GM12878 (cell line): Measurements from ENCODE around the gene ZAR1L. TPM values are rescaled to one million over a fixed set of nuclear protein-coding genes. Genes with fewer than 3 reads are reported as not detected.

Source experiments
- ATAC-seq: fragments of 200-7000 bp; cut with Tn5 transposase; 3 replicates; pipeline ENCODE4 v1.9.1; 2020; ENCODE audit warnings: mild to moderate bottlenecking, moderate library complexity
- BruUV-seq: library from RNA; stranded (reverse); fragments of 400-500 nt; replicated peaks from 2 replicates; lab custom pipeline; 2021; lab: Mats Ljungman, UMichigan
- CTCF ChIA-PET: fragments of 300-600 bp; sonication (Branson Sonifier 250); formaldehyde crosslinking; extraction: SDS; loops from one replicate; lab custom pipeline; 2021; ENCODE audit warnings: inconsistent platforms; lab: Yijun Ruan, JAX
- POLR2A ChIA-PET: fragments of 350-600 bp; formaldehyde crosslinking; extraction: SDS; loops from one replicate; lab custom pipeline; 2021; ENCODE audit warnings: inconsistent platforms; lab: Charles Lee
- RAD21 ChIA-PET: fragments of 300-600 bp; sonication (Branson Sonifier 250); formaldehyde crosslinking; loops from one replicate; lab custom pipeline; 2023; ENCODE audit warnings: antibody characterized with exemption; ENCODE audit not compliant: unreplicated experiment; lab: Charles Lee
- SMC1A ChIA-PET: fragments of 300-600 bp; sonication (Branson Sonifier 250); formaldehyde crosslinking; loops from one replicate; lab custom pipeline; 2023; ENCODE audit not compliant: unreplicated experiment, uncharacterized antibody; lab: Charles Lee
- DNase-seq: peaks from one replicate; pipeline ENCODE4 v3.0.0-alpha.2; 2011; ENCODE audit warnings: low read depth, low spot score
- FAIRE-seq: peaks from 3 replicates; lab custom pipeline; 2011; peaks lifted over from hg19 to GRCh38; lab: Jason Lieb, UNC
- H2AFZ ChIP-seq: 2 replicates; pipeline ENCODE4 v1.6.0; 2011; ENCODE audit warnings: low read depth, low read length, control low read depth; ENCODE audit not compliant: control insufficient read depth
- H3K27ac ChIP-seq: 2 replicates; pipeline ENCODE4 v1.5.1; 2011; ENCODE audit warnings: control low read depth; ENCODE audit not compliant: control insufficient read depth, insufficient read depth
- H3K27me3 ChIP-seq, 2 experiments: replicated peaks in 1 of 2; 2 replicates each; pipeline versions ENCODE4 v1.6.0 to v1.6.1; 2011; ENCODE audit warnings: low read length in 1 of 2; ENCODE audit not compliant: control insufficient read depth in 2 of 2, insufficient read depth in 2 of 2
- H3K36me3 ChIP-seq, 2 experiments: 2 replicates each; pipeline ENCODE4 v1.5.1; 2011; ENCODE audit warnings: low read length in 1 of 2; ENCODE audit not compliant: control insufficient read depth in 2 of 2, insufficient read depth in 2 of 2
- H3K4me1 ChIP-seq: 2 replicates; pipeline ENCODE4 v1.6.1; 2011; ENCODE audit warnings: mild to moderate bottlenecking, low read length, moderate library complexity, mixed read lengths; ENCODE audit not compliant: control insufficient read depth, insufficient read depth
- H3K4me2 ChIP-seq: 2 replicates; pipeline ENCODE4 v1.6.0; 2011; ENCODE audit warnings: control low read depth; ENCODE audit not compliant: control insufficient read depth, insufficient read depth
- H3K4me3 ChIP-seq: fragments of 200-600 bp; sonication (generic); 2 replicates; pipeline ENCODE4 v1.5.1; 2016
- H3K79me2 ChIP-seq: 2 replicates; pipeline ENCODE4 v1.6.0; 2011; ENCODE audit warnings: low read length; ENCODE audit not compliant: control insufficient read depth, insufficient read depth
- H3K9ac ChIP-seq: 2 replicates; pipeline ENCODE4 v1.8.0; 2011; ENCODE audit warnings: low read length, control low read depth, mixed read lengths; ENCODE audit not compliant: control insufficient read depth, insufficient read depth
- H3K9me3 ChIP-seq: replicated peaks from 3 replicates; pipeline ENCODE4 v1.5.1; 2011; ENCODE audit warnings: mild to moderate bottlenecking, low read length; ENCODE audit not compliant: control insufficient read depth, insufficient read depth
- H4K20me1 ChIP-seq: 2 replicates; pipeline ENCODE4 v1.6.0; 2011; ENCODE audit not compliant: control insufficient read depth, insufficient read depth
- BHLHE40 ChIP-seq, 2 experiments: fragments of 450-650 bp in 1 of 2; IDR thresholded peaks; 2 replicates each; pipeline ENCODE4 v1.6.1; 2011 to 2017; ENCODE audit warnings: low read depth in 2 of 2, borderline replicate concordance in 1 of 2, improper control_type of control experiment in 1 of 2, low read length in 1 of 2, mild to moderate bottlenecking in 1 of 2
- HCFC1 ChIP-seq: fragments of 150-350 bp; IDR thresholded peaks from 2 replicates; pipeline ENCODE4 v1.6.1; 2014; ENCODE audit warnings: low read length
- HDAC2 ChIP-seq: fragments of 200-600 bp; sonication (generic); IDR thresholded peaks from 2 replicates; pipeline ENCODE4 v1.6.1; 2017
- IKZF1 ChIP-seq: fragments of 450-650 bp; conservative IDR thresholded peaks from 2 replicates; pipeline ENCODE4 v1.6.1; 2017; ENCODE audit warnings: antibody characterized with exemption, mild to moderate bottlenecking
- MYC ChIP-seq: IDR thresholded peaks from 2 replicates; pipeline ENCODE4 v1.6.1; 2011; ENCODE audit warnings: mild to moderate bottlenecking, low read length, moderate library complexity, inconsistent platforms; ENCODE audit not compliant: insufficient read depth, insufficient replicate concordance, insufficient read length, severe bottlenecking
- POLR2AphosphoS2 ChIP-seq: IDR thresholded peaks from 2 replicates; pipeline ENCODE4 v1.6.1; 2011; ENCODE audit warnings: low read depth, mild to moderate bottlenecking, low read length, improper control_type of control experiment, moderate library complexity
- SUPT20H ChIP-seq: IDR thresholded peaks from 2 replicates; pipeline ENCODE4 v1.6.1; 2011; ENCODE audit warnings: low read depth, mild to moderate bottlenecking, low read length, moderate library complexity, borderline replicate concordance; ENCODE audit not compliant: control insufficient read depth
- ZNF622 ChIP-seq: fragments of 450-650 bp; IDR thresholded peaks from 2 replicates; pipeline ENCODE4 v1.6.1; 2017; ENCODE audit warnings: mild to moderate bottlenecking, inconsistent platforms
- WGBS: methylation state at CpG from one replicate; pipeline ENCODE4 v1.1.6; 2016; ENCODE audit warnings: low lambda C conversion rate; ENCODE audit not compliant: insufficient replicate concordance, insufficient coverage; ENCODE audit errors: missing lambda C conversion rate; 5-methylcytosine and 5-hydroxymethylcytosine counted together
- in situ Hi-C: fragments of 300-500 bp; cut with MboI; formaldehyde crosslinking; loops from 9 replicates; pipeline ENCODE4 v1.14.3; 2018; ENCODE audit warnings: mixed read lengths
- intact Hi-C: fragments of 100-400 bp; cut with micrococcal nuclease; formaldehyde crosslinking; loops from one replicate; pipeline ENCODE4 v1.14.2; 2022; ENCODE audit not compliant: unreplicated experiment
- polyA plus RNA-seq, 11 experiments: library from polyadenylated mRNA; depleted of rRNA in 4 of 11; unstranded in 6 of 11; stranded (reverse) in 5 of 11; fragments of >200 nt; fragmentation: Nextera tagmentation in 4 of 11; fragmentation: Illumina TruSeq in 1 of 11; extraction: Ambion mirVana in 4 of 11; extraction: Trizol in 1 of 11; gene quantifications; 1 replicate in 1 of 11; 2 replicates in 10 of 11; pipeline versions ENCODE4 v1.2.1 to v1.2.3, GENCODE V29; 2011 to 2016; ENCODE audit warnings: inconsistent platforms in 2 of 11, missing spikeins in 2 of 11, low read depth in 1 of 11
- total RNA-seq, 4 experiments: library from RNA; depleted of rRNA in 3 of 4; stranded (reverse); fragments of >200 nt in 3 of 4; fragmentation: Illumina TruSeq in 1 of 4; extraction: Trizol in 1 of 4; gene quantifications; 2 replicates each; pipeline versions ENCODE4 v1.2.1 to v1.2.3, GENCODE V29; 2013 to 2021
- TF ChIP-seq, protein P1 (sequence below): fragments of 450-650 bp; IDR thresholded peaks from 2 replicates; pipeline ENCODE4 v1.6.1; 2018; ENCODE audit warnings: borderline replicate concordance, mild to moderate bottlenecking; ENCODE audit not compliant: partially characterized antibody
- TF ChIP-seq, protein P2 (sequence below): fragments of 450-650 bp; IDR thresholded peaks from 2 replicates; pipeline ENCODE4 v1.6.1; 2017; ENCODE audit warnings: mild to moderate bottlenecking, moderate library complexity

The ZAR1L gene
- total and polyA plus RNA-seq, 10 of the 15 experiments (the other 5 are each of a cell fraction or from before 2014, with no cell fraction given) = 0.05 to 0.34 (median 0.17) TPM; not detected in 6

DNA sequence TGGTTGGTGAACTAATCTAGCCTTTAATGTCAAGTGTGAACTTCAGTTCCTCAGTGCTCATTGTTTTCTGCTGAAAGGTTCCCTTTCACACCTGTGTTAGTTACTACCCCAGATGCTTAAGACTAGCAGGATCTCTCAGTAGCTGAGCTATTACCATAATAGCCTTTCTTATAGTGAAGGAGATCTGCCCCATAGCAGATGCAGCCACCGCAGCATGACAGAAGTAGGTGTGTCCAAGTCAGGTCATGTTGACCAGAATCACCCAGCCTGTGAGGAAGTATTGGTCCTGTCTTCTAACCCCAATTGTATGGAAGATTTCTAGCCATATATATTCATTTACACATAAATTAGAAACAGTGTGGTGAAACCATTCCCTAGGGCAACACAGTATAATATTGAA, 37.3 kb downstream of the ZAR1L start:
- Histone ChIP-seq H3K4me2 (no peak overlapping the region), H3K27me3 (no peaks in the 10 kb centered on the region), H3K4me3 (no peak overlapping the region), H3K4me1 (no peaks in the 10 kb centered on the region), H3K9ac (no peak overlapping the region), H3K9me3 (no peaks in the 10 kb centered on the region), H3K79me2 (no peaks in the 10 kb centered on the region), H3K27ac (no peak overlapping the region), H4K20me1 (no peaks in the 10 kb centered on the region), H2AFZ (no peak overlapping the region), H3K36me3 (no peaks in the 10 kb centered on the region)
- intact Hi-C loops (no loop called here), in situ Hi-C loops (no loop called here)
- BruUV-seq = no TSS peak
- POLR2A ChIA-PET = no interaction called here
- ATAC-seq (no peak), FAIRE-seq (no peak), DNase-seq (no peak)
- TF ChIP-seq SUPT20H = no peak
- RAD21 ChIA-PET = no interaction called here
- CTCF ChIA-PET = interaction anchor here (4.0 kb wide), 1 partner anchor 11 kb away, joined by 21 read pairs; no protein-coding TSS in a partner anchor
- SMC1A ChIA-PET = interaction anchor here (2.0 kb wide), 1 partner anchor 31 kb away, joined by 6 read pairs; no protein-coding TSS in a partner anchor
- WGBS = 95% methylated on average over 1 of the region's 1 CpG

DNA sequence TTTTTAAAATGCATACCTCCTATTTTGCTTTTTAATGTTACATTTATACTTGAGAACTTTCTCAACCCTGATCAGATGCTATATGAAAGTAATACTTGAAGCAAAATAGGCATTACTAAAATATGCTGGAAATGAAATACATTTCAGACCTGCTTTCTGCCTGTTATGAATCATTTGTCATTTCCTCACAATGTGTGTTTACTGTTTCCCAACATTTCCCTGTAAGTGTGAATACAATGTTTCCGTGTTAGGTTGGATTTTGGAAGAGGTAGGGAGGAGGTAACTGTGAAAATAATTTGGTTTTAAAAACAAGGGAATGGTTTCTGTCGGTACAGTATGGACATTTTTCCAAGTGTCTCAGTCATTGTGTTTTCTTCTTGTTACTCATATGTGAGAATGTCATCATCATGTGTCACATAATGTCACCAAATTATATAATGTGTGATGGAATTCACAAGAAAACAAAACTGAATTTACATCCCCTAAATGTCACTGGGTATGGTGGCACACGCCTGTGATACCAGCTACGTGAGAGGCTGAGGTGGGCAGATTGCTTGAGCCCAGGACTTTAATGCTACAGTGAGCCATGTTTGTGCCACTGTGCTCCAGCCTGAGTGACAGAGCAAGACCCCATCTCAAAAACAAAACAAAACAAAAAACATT, 43.0 kb downstream of the ZAR1L start:
- intact Hi-C loops (no loop called here), in situ Hi-C loops (no loop called here)
- ChIA-PET CTCF (no interaction called here), SMC1A (no interaction called here), RAD21 (no interaction called here), POLR2A (no interaction called here)
- BruUV-seq = no TSS peak
- Histone ChIP-seq H3K4me1 (no peaks in the 10 kb centered on the region), H2AFZ (no peak overlapping the region), H3K4me3 (no peak overlapping the region), H3K79me2 (no peaks in the 10 kb centered on the region), H3K27ac (no peak overlapping the region), H4K20me1 (no peaks in the 10 kb centered on the region), H3K36me3 (no peaks in the 10 kb centered on the region), H3K27me3 (no peaks in the 10 kb centered on the region), H3K9me3 (no peaks in the 10 kb centered on the region), H3K9ac (no peak overlapping the region), H3K4me2 (no peak overlapping the region)
- WGBS = 40% methylated on average over 4 of the region's 4 CpGs
- FAIRE-seq = no peak
- no peak for ATAC-seq
- DNase-seq = no peak
- TF ChIP-seq IKZF1 = no peak
- TF ChIP-seq BHLHE40 (IDR thresholded peaks at IDR 0.05; ENCODE audit: borderline replicate concordance in 1 of 2, low read depth in 2 of 2, low read length in 1 of 2) = no peak
- no peak for TF ChIP-seq HCFC1
- TF ChIP-seq POLR2AphosphoS2 = no peak
- no peak for TF ChIP-seq ZNF622
- TF ChIP-seq, protein P1, sequence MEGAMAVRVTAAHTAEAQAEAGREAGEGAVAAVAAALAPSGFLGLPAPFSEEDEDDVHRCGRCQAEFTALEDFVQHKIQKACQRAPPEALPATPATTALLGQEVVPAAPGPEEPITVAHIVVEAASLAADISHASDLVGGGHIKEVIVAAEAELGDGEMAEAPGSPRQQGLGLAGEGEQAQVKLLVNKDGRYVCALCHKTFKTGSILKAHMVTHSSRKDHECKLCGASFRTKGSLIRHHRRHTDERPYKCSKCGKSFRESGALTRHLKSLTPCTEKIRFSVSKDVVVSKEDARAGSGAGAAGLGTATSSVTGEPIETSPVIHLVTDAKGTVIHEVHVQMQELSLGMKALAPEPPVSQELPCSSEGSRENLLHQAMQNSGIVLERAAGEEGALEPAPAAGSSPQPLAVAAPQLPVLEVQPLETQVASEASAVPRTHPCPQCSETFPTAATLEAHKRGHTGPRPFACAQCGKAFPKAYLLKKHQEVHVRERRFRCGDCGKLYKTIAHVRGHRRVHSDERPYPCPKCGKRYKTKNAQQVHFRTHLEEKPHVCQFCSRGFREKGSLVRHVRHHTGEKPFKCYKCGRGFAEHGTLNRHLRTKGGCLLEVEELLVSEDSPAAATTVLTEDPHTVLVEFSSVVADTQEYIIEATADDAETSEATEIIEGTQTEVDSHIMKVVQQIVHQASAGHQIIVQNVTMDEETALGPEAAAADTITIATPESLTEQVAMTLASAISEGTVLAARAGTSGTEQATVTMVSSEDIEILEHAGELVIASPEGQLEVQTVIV = no peak
- no peak for TF ChIP-seq HDAC2
- TF ChIP-seq MYC = no peak
- TF ChIP-seq, protein P2, sequence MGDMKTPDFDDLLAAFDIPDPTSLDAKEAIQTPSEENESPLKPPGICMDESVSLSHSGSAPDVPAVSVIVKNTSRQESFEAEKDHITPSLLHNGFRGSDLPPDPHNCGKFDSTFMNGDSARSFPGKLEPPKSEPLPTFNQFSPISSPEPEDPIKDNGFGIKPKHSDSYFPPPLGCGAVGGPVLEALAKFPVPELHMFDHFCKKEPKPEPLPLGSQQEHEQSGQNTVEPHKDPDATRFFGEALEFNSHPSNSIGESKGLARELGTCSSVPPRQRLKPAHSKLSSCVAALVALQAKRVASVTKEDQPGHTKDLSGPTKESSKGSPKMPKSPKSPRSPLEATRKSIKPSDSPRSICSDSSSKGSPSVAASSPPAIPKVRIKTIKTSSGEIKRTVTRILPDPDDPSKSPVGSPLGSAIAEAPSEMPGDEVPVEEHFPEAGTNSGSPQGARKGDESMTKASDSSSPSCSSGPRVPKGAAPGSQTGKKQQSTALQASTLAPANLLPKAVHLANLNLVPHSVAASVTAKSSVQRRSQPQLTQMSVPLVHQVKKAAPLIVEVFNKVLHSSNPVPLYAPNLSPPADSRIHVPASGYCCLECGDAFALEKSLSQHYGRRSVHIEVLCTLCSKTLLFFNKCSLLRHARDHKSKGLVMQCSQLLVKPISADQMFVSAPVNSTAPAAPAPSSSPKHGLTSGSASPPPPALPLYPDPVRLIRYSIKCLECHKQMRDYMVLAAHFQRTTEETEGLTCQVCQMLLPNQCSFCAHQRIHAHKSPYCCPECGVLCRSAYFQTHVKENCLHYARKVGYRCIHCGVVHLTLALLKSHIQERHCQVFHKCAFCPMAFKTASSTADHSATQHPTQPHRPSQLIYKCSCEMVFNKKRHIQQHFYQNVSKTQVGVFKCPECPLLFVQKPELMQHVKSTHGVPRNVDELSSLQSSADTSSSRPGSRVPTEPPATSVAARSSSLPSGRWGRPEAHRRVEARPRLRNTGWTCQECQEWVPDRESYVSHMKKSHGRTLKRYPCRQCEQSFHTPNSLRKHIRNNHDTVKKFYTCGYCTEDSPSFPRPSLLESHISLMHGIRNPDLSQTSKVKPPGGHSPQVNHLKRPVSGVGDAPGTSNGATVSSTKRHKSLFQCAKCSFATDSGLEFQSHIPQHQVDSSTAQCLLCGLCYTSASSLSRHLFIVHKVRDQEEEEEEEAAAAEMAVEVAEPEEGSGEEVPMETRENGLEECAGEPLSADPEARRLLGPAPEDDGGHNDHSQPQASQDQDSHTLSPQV = no peak
